K562 (cell line): ENCODE data around the gene IMPACT. TPM values are rescaled to one million over a fixed set of nuclear protein-coding genes. Genes with fewer than 3 reads are reported as not detected.

Experiments
- ATAC-seq: fragments of 200-7000 bp; cut with Tn5 transposase; 3 replicates; pipeline ENCODE4 v1.9.1; 2020; ENCODE audit warnings: moderate library complexity
- BruUV-seq: library from RNA; stranded (reverse); fragments of 400-500 nt; replicated peaks from 2 replicates; lab custom pipeline; 2021; lab: Mats Ljungman, UMichigan
- CTCF ChIA-PET: fragments of 300-600 bp; formaldehyde crosslinking; extraction: SDS; loops from one replicate; lab custom pipeline; 2021; ENCODE audit warnings: low intra/inter-chr PET ratio; lab: Yijun Ruan, JAX
- POLR2A ChIA-PET: fragments of 300-600, 350-650 bp; sonication (Branson Sonifier 250); formaldehyde crosslinking; extraction: SDS; loops from one replicate; lab custom pipeline; 2021; ENCODE audit warnings: antibody characterized with exemption, inconsistent platforms; lab: Yijun Ruan, JAX
- DNase-seq, 4 experiments: peaks; one replicate each; pipeline versions ENCODE4 v3.0.0 to v3.0.0-alpha.2; 2011 to 2018; ENCODE audit warnings: low spot score in 3 of 4, mixed read lengths in 3 of 4; ENCODE audit errors: extremely low read depth in 1 of 4
- FAIRE-seq: peaks from 2 replicates; lab custom pipeline; 2011; peaks lifted over from hg19 to GRCh38; lab: Jason Lieb, UNC
- H2AFZ ChIP-seq: 2 replicates; pipeline ENCODE4 v1.6.0; 2011; ENCODE audit warnings: low read depth, low read length, control low read depth, inconsistent platforms
- H3K27ac ChIP-seq: fragments of 200-600 bp; 3 replicates; pipeline ENCODE4 v1.8.0; 2011; ENCODE audit warnings: low read depth, mild to moderate bottlenecking, control low read depth, inconsistent platforms, low read length, moderate library complexity, mixed read lengths; ENCODE audit errors: extremely low read depth
- H3K27me3 ChIP-seq, 2 experiments: fragments of 300-600 bp in 1 of 2; 2 replicates in 1 of 2; 3 replicates in 1 of 2; pipeline versions ENCODE4 v1.6.0 to v1.8.0; 2011; ENCODE audit warnings: inconsistent platforms in 2 of 2, low read length in 2 of 2, mild to moderate bottlenecking in 1 of 2, mixed read lengths in 1 of 2, moderate library complexity in 1 of 2; ENCODE audit not compliant: control insufficient read depth in 2 of 2, insufficient read depth in 2 of 2
- H3K36me3 ChIP-seq: fragments of 300-600 bp; 3 replicates; pipeline ENCODE4 v1.8.0; 2011; ENCODE audit warnings: mild to moderate bottlenecking, low read length, inconsistent platforms; ENCODE audit not compliant: control insufficient read depth, insufficient read depth
- H3K4me1 ChIP-seq, 2 experiments: fragments of 200-600 bp in 1 of 2; replicated peaks in 1 of 2; 2 replicates in 1 of 2; 3 replicates in 1 of 2; pipeline versions ENCODE4 v1.5.1 to v1.8.0; 2011; ENCODE audit warnings: inconsistent platforms in 2 of 2, low read length in 2 of 2, mild to moderate bottlenecking in 1 of 2, mixed read lengths in 1 of 2, moderate library complexity in 1 of 2; ENCODE audit not compliant: control insufficient read depth in 2 of 2, insufficient read depth in 2 of 2
- H3K4me2 ChIP-seq: 2 replicates; pipeline ENCODE4 v1.6.1; 2011; ENCODE audit warnings: low read length, control low read depth, inconsistent platforms, mixed read lengths; ENCODE audit not compliant: insufficient read depth
- H3K4me3 ChIP-seq: fragments of 200-600 bp; sonication (generic), shearing (Covaris generic); 2 replicates; pipeline ENCODE4 v1.5.1; 2016; ENCODE audit warnings: control low read depth, inconsistent platforms
- H3K79me2 ChIP-seq: fragments of 200-600 bp; 3 replicates; pipeline ENCODE4 v1.8.0; 2011; ENCODE audit warnings: low read length, inconsistent platforms; ENCODE audit not compliant: control insufficient read depth, insufficient read depth
- H3K9ac ChIP-seq, 2 experiments: 2 replicates each; pipeline versions ENCODE4 v1.6.0 to v1.6.1; 2011; ENCODE audit warnings: low read depth in 2 of 2, low read length in 2 of 2, control low read depth in 1 of 2, inconsistent platforms in 1 of 2, mild to moderate bottlenecking in 1 of 2, mixed read lengths in 1 of 2; ENCODE audit not compliant: insufficient read depth in 1 of 2
- H3K9me1 ChIP-seq: one replicate; pipeline ENCODE4 v1.6.0; 2011; ENCODE audit warnings: inconsistent platforms, mild to moderate bottlenecking, low read length, moderate library complexity; ENCODE audit not compliant: control insufficient read depth, insufficient read depth
- H3K9me3 ChIP-seq: replicated peaks from 2 replicates; pipeline ENCODE4 v1.5.1; 2011; ENCODE audit warnings: low read depth, low read length, inconsistent platforms; ENCODE audit not compliant: control insufficient read depth, insufficient read depth
- H4K20me1 ChIP-seq: replicated peaks from 2 replicates; pipeline ENCODE4 v1.6.1; 2011; ENCODE audit warnings: low read length, inconsistent platforms, mixed read lengths; ENCODE audit not compliant: control insufficient read depth, insufficient read depth
- CXXC5 ChIP-seq: fragments of 250-450 bp; sonication (Bioruptor Pico); IDR thresholded peaks from 2 replicates; pipeline ENCODE4 v1.8.0; 2022; ENCODE audit warnings: inconsistent platforms, mild to moderate bottlenecking, moderate library complexity
- MYNN ChIP-seq, 2 experiments: sonication (generic); formaldehyde crosslinking in 1 of 2; IDR thresholded peaks; 2 replicates each; pipeline versions ENCODE4 v1.5.0 to v1.6.1; 2016 to 2020; ENCODE audit warnings: antibody characterized with exemption in 1 of 2, missing genetic modification reagents in 1 of 2
- POLR2AphosphoS2 ChIP-seq: IDR thresholded peaks from 2 replicates; pipeline ENCODE4 v1.6.1; 2012; ENCODE audit warnings: low read length, improper control_type of control experiment
- PTRF ChIP-seq: fragments of 450-650 bp; IDR thresholded peaks from 2 replicates; pipeline ENCODE4 v1.6.1; 2016; ENCODE audit warnings: mild to moderate bottlenecking, missing genetic modification characterization, missing compliant biosample characterization
- TCF7L2 ChIP-seq: fragments of 150-350 bp; IDR thresholded peaks from 2 replicates; pipeline ENCODE4 v1.6.1; 2016; ENCODE audit warnings: low read depth, mild to moderate bottlenecking, low read length, moderate library complexity
- WGBS: fragments of 100-300 bp; shearing (Covaris generic); methylation state at CpG from one replicate; pipeline ENCODE4 v1.1.6; 2016; ENCODE audit warnings: low coverage, mixed read lengths; ENCODE audit not compliant: insufficient coverage; ENCODE audit errors: missing lambda C conversion rate; 5-methylcytosine and 5-hydroxymethylcytosine counted together
- in situ Hi-C: fragments of 300-500 bp; cut with MboI; formaldehyde crosslinking; loops from 4 replicates; pipeline ENCODE4 v1.15.0; 2018; ENCODE audit warnings: inconsistent platforms, mixed read lengths
- intact Hi-C: fragments of 100-400 bp; cut with micrococcal nuclease; formaldehyde crosslinking; loops from 2 replicates; pipeline ENCODE4 v1.14.2; 2022
- polyA plus RNA-seq, 8 experiments: library from polyadenylated mRNA; depleted of rRNA in 4 of 8; stranded (reverse) in 5 of 8; unstranded in 3 of 8; fragments of >200 nt; fragmentation: Nextera tagmentation in 2 of 8; fragmentation: Illumina TruSeq in 1 of 8; extraction: Ambion mirVana in 2 of 8; extraction: Trizol in 1 of 8; gene quantifications; 2 replicates each; pipeline versions ENCODE4 v1.2.1 to v1.2.3, GENCODE V29; 2011 to 2014; ENCODE audit warnings: inconsistent platforms in 1 of 8, missing spikeins in 1 of 8
- total RNA-seq, 7 experiments: library from RNA; depleted of rRNA in 6 of 7; stranded (reverse); fragments of >200 nt in 6 of 7; fragmentation: Illumina TruSeq in 2 of 7; extraction: Trizol in 2 of 7; gene quantifications; 2 replicates each; pipeline versions ENCODE4 v1.2.1 to v1.2.3, GENCODE V29; 2011 to 2021; ENCODE audit warnings: low replicate concordance in 1 of 7
- TF ChIP-seq, protein P1 (sequence below): sonication (generic); formaldehyde crosslinking; IDR thresholded peaks from 2 replicates; pipeline ENCODE4 v1.8.1; 2023; ENCODE audit warnings: mild to moderate bottlenecking, missing genetic modification reagents
- TF ChIP-seq, protein P2 (sequence below): fragments of 450-650 bp; formaldehyde crosslinking; IDR thresholded peaks from 2 replicates; pipeline ENCODE4 v1.4.0; 2020; ENCODE audit warnings: mild to moderate bottlenecking, mixed read lengths

Gene IMPACT
- total and polyA plus RNA-seq, 9 of the 15 experiments (the other 6 are each of a cell fraction or from before 2014, with no cell fraction given), result 4.7 to 7.6 (median 5.8) TPM

DNA sequence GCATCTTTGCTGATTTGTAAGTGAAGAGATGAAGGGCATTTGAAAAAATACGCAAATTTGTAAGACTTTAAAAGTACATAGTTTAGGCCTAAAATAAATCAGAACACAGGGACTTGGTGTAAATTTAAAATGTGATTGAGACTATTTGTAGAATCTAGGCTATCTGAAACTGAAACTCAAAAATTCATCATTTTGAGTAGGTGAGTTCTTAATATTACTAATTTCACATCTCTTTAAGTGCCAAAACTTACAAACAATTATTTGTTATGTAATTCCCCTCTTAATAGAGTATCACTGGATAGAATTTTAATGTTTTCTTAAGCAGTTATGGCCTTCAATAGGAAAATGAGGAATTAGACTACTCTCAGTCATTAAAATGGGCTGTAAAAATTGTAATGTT lies 20.0 kb downstream of the IMPACT start:
- no peak overlapping the region for H3K9ac ChIP-seq
- H3K9me1 ChIP-seq, result no peaks in the 10 kb centered on the region
- intact Hi-C loops, result no loop called here
- H3K27ac ChIP-seq, result no peak overlapping the region
- no peaks in the 10 kb centered on the region for H3K4me1 ChIP-seq
- no peaks in the 10 kb centered on the region for H3K27me3 ChIP-seq
- POLR2A ChIA-PET, result interaction anchor here (0.6 kb wide), 1 partner anchor 12 kb away, joined by 3 read pairs; no protein-coding TSS in a partner anchor
- CTCF ChIA-PET, result no interaction called here
- no peaks in the 10 kb centered on the region for H3K9me3 ChIP-seq
- H3K4me2 ChIP-seq, result no peak overlapping the region
- BruUV-seq, result no TSS peak
- no peak for TF ChIP-seq TCF7L2
- TF ChIP-seq MYNN (IDR thresholded peaks at IDR 0.05), result no peak
- TF ChIP-seq MYNN (CRISPR knock-in tag; IDR thresholded peaks at IDR 0.05), result no peak
- no peak for TF ChIP-seq CXXC5
- TF ChIP-seq, protein P1, sequence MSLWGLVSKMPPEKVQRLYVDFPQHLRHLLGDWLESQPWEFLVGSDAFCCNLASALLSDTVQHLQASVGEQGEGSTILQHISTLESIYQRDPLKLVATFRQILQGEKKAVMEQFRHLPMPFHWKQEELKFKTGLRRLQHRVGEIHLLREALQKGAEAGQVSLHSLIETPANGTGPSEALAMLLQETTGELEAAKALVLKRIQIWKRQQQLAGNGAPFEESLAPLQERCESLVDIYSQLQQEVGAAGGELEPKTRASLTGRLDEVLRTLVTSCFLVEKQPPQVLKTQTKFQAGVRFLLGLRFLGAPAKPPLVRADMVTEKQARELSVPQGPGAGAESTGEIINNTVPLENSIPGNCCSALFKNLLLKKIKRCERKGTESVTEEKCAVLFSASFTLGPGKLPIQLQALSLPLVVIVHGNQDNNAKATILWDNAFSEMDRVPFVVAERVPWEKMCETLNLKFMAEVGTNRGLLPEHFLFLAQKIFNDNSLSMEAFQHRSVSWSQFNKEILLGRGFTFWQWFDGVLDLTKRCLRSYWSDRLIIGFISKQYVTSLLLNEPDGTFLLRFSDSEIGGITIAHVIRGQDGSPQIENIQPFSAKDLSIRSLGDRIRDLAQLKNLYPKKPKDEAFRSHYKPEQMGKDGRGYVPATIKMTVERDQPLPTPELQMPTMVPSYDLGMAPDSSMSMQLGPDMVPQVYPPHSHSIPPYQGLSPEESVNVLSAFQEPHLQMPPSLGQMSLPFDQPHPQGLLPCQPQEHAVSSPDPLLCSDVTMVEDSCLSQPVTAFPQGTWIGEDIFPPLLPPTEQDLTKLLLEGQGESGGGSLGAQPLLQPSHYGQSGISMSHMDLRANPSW (CRISPR knock-in tag), result no peak
- TF ChIP-seq, protein P2, sequence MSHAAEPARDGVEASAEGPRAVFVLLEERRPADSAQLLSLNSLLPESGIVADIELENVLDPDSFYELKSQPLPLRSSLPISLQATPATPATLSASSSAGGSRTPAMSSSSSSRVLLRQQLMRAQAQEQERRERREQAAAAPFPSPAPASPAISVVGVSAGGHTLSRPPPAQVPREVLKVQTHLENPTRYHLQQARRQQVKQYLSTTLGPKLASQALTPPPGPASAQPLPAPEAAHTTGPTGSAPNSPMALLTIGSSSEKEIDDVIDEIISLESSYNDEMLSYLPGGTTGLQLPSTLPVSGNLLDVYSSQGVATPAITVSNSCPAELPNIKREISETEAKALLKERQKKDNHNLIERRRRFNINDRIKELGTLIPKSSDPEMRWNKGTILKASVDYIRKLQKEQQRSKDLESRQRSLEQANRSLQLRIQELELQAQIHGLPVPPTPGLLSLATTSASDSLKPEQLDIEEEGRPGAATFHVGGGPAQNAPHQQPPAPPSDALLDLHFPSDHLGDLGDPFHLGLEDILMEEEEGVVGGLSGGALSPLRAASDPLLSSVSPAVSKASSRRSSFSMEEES, result no peak
- TF ChIP-seq POLR2AphosphoS2, result no peak
- TF ChIP-seq PTRF (tag), result no peak
- TF ChIP-seq, all 486 proteins: peak for 0
- ATAC-seq, result no peak
- Histone ChIP-seq H4K20me1 (no peaks in the 10 kb centered on the region), H3K79me2 (no peaks in the 10 kb centered on the region), H2AFZ (no peak overlapping the region), H3K36me3 (peaks cover 9% of the 10 kb centered on the region; the same call in 1 of the 3 replicates), H3K4me3 (no peak overlapping the region)
- no peak for FAIRE-seq
- no peak for DNase-seq
- in situ Hi-C loops, result no loop called here
- 38% methylated on average over 1 of the region's 1 CpG for WGBS
